LNCaP clone FGC (cell line): ENCODE data around the gene HOXB3.

Experiments used
- DNase-seq: peaks from one replicate; pipeline ENCODE4 v3.0.0-alpha.2; 2011; ENCODE audit warnings: low read depth
- H3K4me3 ChIP-seq: 2 replicates; pipeline ENCODE4 v1.5.1; 2011; ENCODE audit warnings: mild to moderate bottlenecking, low read depth, low read length, control low read depth
- TF ChIP-seq, protein P1 (sequence below): IDR thresholded peaks from 2 replicates; pipeline ENCODE4 v1.5.1; 2012; ENCODE audit warnings: mild to moderate bottlenecking; ENCODE audit not compliant: control insufficient read depth, insufficient read depth; ENCODE audit errors: extremely low read depth

HOXB3 gene

DNA sequence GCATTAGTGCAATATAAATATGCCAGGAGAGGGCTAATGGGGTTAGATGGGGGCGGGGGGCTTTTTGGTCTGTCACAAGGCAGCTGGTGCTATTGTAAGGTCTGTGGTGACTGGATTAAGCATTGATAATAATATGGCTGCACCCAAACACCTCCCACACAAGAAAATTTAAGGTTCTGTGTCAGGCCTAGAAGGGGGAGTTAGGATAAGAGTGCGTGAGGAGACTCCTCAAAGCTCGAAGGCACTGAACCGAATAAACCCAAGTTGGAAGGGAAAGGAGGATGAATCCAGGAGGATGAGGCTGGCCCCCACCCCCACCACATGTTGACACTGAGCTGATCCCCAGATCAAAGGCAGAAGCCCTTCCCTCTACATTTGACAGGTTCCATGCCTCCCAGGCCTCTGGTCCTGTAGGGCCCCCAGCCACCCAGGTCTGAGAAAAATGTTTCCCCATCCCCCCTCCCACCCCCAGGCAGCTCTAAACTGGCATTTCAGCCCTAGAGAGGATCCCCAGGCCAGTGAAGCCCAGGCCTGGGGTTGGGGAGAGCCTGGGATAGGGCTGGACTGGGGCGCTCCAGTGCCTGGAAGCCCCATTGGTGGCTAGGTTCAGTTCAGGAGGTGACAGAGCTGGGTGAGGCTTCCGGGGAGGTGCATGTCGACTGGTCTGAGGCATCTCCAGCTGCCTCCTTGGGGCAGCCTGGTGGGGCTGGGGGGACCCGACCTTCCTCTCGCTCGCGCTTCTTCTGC is 60.9 kb downstream of the HOXB3 start:
- no peak for DNase-seq
- no peak overlapping the region for H3K4me3 ChIP-seq
- TF ChIP-seq, protein P1, sequence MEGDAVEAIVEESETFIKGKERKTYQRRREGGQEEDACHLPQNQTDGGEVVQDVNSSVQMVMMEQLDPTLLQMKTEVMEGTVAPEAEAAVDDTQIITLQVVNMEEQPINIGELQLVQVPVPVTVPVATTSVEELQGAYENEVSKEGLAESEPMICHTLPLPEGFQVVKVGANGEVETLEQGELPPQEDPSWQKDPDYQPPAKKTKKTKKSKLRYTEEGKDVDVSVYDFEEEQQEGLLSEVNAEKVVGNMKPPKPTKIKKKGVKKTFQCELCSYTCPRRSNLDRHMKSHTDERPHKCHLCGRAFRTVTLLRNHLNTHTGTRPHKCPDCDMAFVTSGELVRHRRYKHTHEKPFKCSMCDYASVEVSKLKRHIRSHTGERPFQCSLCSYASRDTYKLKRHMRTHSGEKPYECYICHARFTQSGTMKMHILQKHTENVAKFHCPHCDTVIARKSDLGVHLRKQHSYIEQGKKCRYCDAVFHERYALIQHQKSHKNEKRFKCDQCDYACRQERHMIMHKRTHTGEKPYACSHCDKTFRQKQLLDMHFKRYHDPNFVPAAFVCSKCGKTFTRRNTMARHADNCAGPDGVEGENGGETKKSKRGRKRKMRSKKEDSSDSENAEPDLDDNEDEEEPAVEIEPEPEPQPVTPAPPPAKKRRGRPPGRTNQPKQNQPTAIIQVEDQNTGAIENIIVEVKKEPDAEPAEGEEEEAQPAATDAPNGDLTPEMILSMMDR = no peak

DNA sequence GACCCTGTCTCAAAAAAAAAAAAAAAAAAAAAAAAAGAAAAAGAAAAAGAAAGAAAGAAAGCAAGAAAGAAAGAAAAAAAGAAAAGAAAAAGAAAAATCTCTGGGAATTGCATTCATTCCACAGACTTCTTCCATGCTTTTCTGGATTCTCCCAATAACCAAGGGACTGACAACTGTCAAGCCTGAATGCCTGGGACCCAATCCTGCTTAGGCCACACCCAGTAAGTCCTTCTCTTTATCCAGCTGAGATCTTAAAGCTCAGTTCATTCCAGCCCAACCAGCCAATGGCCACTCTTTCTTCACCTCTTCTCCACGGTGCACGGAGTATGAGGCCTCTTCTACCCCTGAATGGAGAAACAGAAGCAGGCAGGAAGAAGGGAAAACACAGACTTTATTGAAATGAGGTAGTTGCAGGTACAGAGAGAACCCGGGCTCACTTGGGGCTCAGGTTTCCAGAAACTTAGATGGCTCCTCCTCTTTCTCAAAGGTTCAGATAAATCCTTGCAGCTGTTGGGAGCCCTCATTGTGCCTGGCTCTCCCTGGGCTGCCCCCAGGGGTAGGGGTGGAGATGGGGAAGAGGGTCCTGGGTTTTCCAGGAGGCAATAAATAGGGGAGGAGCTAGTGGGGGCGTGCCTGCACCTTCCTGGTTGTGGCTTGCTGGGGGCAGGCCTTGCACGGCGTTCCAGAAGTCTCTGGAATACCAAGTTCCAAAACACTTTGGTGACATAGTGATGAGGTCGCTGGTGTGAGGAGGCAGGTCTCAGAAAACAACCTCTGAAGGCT is 61.7 kb downstream of the HOXB3 start:
- H3K4me3 ChIP-seq = no peak overlapping the region
- TF ChIP-seq, protein P1 = no peak
- DNase-seq = no peak

DNA sequence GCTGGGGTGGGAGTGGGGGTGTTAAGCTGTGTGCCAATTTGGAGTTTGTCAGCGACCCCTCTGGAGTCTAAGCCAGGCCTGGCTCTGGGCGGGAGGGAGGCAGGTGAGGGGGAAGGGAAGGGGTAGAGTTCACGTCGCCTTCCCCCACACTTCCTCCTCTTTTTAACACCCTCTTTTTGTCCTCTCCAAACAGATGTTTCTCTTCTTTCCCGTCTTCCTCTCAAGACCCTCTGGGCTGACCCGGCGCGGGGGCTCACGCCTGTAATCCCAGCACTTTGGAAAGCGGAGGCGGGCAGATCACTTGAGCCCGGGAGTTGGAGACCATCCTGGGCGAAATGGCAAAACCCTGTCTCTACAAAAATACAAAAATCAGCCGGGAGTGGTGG is 62.5 kb downstream of the HOXB3 start:
- TF ChIP-seq, protein P1 = no peak
- DNase-seq = no peak
- no peak overlapping the region for H3K4me3 ChIP-seq

DNA sequence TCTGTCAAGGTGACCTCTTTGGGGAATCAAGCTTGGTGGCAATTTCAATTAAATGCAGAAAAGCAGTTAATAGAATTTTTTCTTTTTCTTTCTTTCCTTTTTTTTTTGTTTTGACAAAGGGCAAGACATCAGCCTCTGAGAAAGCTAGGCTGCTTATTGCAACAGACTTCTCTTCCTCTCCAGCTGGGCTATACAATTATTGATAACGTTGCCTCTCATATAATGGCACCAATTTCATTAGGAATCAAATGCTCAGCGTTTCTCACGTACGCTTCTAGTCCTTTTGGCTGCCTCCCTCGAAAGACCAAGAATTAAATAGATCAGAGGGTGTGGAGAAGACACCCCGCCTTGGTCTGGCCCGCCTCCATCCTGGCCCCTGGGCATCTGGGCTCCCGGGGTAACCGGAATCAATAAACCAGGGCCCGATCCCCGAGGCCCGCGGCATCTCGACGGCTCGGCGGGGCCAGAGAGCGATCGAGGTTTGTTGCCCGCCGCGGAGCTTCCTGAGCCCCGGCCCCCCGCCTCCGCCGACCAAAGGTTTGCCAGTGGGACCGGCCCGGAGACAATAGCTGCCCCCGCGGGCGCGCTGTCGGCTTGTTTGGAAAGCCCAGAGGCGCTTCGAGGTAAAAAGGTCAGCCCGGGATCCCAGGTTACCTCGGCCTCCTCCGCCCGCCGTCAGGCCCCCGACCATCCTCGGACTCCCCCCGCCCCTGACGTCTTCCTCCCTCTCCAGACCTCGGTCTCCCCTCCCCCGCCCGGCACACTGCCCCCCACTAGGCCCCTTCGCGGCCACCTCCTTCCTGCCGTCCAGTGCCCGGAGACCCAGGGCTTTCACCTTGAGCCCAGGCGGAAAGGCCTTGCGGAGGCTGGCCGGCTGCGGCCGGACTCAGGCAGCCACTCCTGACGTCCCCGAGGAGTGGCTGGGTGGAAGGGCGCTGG is 63.2 kb downstream of the HOXB3 start:
- TF ChIP-seq, protein P1 = no peak
- no peak for DNase-seq
- H3K4me3 ChIP-seq = no peak overlapping the region

DNA sequence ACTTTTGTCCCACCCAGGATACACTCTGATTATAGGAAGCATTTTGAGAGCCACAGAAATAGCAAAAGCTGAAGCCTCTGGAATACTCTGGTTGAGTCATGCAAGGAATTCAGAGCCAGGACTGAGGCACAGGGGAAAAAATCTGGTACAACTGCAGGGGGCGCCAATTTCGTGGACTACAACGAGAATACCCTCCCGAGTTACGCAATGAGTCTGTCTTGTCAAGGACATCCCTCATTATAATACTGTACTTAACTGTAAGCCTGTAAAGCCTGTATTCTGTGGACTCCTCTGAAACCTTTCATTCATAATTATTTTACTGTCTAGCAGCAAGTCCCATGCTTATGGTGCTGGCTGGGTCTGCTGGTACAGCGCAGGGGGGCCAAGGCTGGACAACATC is 67.0 kb downstream of the HOXB3 start:
- DNase-seq = no peak
- no peak overlapping the region for H3K4me3 ChIP-seq
- TF ChIP-seq, protein P1 = 0 out of 2 replicates have a peak, but pooled peaks have one; percentile 8

DNA sequence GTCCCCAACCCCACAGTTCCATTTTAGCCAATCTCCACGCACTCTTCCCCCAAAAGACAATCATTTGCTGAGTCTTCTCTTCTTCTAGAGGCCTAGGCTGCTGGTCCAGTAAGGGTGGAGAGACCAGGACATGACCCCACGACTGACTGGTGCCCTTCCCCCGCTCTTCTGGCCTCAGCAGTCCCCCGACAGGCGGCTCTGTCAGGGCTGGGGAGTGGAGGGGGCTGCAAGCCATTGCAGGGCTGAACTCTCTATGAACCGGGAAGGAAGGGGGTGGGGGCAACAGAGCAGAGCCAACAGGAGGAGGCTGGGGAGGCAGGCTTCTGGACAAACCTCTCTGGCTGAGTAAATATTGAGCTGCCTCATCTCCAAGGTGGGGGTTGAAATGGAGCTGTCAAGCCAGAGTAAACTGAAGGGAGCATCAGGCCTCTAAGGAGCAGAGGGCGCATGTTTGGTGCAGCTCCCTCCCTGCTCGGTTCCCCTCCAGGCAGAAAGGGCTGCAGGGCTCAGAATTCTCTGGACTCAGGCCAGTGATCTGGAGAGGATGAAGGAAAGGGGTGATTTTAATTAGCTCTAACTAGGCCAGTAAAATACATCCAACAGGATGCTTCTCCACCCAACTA is 67.9 kb downstream of the HOXB3 start:
- TF ChIP-seq, protein P1 = no peak
- DNase-seq = peak; percentile 45
- H3K4me3 ChIP-seq = no peak overlapping the region
